PC-3 (cell line): ENCODE data around the gene CSRP1.

ENCODE experiments used
- CTCF ChIP-seq: fragments of 300-600 bp; sonication (generic); conservative IDR thresholded peaks from 2 replicates; pipeline ENCODE4 v1.5.1; 2017; ENCODE audit warnings: antibody characterized with exemption, low read depth, mild to moderate bottlenecking, low read length
- EZH2 ChIP-seq: fragments of 300-600 bp; sonication (generic); IDR thresholded peaks from one replicate; pipeline ENCODE4 v1.6.1; 2017; ENCODE audit warnings: antibody characterized with exemption, mild to moderate bottlenecking, low read length; ENCODE audit not compliant: unreplicated experiment

GRCh38 chr1:201499795-201500669, 6.9 kb downstream of the CSRP1 start:
- TF ChIP-seq CTCF (no peak), EZH2 (no peak)
